Stimulated activated CD4-positive, alpha-beta T cell treated with anti-CD3 and anti-CD28 coated beads, TNF-alpha, amount 100 ng/mL, for 1 hour (primary cell): ENCODE measurements around the gene LILRA6.

Experiments
- DNase-seq, 3 donors: peaks; one replicate each; pipeline ENCODE4 v3.0.0-alpha.2; 2020; ENCODE audit warnings: low read depth in 3 of 3, low spot score in 1 of 3

Gene LILRA6

GRCh38 chr19:54189145-54189734 is 53.4 kb downstream of the LILRA6 start, which contains the start of gene MBOAT7:
Gene MBOAT7 (minus strand): TSS chr19:54189580. CDS start chr19:54188508, 1,072 bp downstream.
- DNase-seq, result no peak

- peak in 1 of 3 donors; percentile 20 for DNase-seq
Measured at GRCh38 chr19:54188215-54188871, 54.2 kb downstream of the LILRA6 start.

GRCh38 chr19:54186934-54187381 is 55.6 kb downstream of the LILRA6 start:
- no peak for DNase-seq
